Uterus (tissue), 2 donors: ENCODE results near the gene ZDHHC14.

Experiments
- POLR2A ChIP-seq, 2 donors: fragments of 450-650 bp; IDR thresholded peaks; one replicate each; pipeline ENCODE4 v1.6.1; 2016; ENCODE audit warnings: antibody characterized with exemption in 2 of 2, mild to moderate bottlenecking in 1 of 2, moderate library complexity in 1 of 2
- TF ChIP-seq, protein P1 (sequence below), 4 experiments: fragments of 200-600 bp in 2 of 4; fragments of 450-650 bp in 2 of 4; sonication (generic) in 2 of 4; IDR thresholded peaks; one replicate each; pipeline ENCODE4 v1.5.1; 2016 to 2019; ENCODE audit warnings: antibody characterized with exemption in 4 of 4, mild to moderate bottlenecking in 2 of 4, moderate library complexity in 1 of 4

DNA sequence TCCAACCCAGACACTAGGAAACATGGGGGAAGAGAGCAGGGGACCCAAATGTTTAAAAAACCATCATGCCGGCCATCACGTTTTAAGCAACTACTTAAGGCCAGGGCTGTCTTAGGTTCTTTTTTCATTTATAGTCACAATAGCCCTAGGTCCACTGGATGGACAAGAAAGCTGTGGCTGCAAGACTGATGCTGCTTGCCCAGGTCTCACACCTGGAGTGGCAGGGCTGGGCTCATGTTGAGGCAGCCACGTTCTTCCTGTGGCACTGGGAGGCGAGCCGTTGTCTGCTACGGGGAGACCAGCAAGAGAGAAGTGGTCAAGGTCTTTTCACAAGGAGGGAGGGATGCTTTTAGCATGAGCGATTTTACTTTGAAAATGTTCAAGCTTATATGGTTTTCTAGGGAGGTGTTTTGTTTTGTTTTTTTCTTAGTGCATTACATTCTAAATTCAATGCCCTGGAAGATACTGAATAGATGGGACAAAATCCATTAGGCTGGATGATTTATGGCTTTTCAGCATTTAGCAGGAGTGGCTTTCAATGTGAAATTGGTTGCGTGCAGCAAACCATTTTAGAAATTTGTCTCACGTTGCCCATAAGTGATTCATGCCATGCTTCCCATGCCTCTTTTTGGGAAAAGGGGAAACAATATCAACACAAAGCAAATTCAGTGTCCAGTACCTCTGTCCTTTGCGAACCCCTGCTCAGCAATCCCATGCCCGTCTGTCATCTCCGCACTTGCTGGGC lies 335.4 kb downstream of the ZDHHC14 start:
- no peak for TF ChIP-seq POLR2A (IDR thresholded peaks at IDR 0.05)
- TF ChIP-seq, protein P1, sequence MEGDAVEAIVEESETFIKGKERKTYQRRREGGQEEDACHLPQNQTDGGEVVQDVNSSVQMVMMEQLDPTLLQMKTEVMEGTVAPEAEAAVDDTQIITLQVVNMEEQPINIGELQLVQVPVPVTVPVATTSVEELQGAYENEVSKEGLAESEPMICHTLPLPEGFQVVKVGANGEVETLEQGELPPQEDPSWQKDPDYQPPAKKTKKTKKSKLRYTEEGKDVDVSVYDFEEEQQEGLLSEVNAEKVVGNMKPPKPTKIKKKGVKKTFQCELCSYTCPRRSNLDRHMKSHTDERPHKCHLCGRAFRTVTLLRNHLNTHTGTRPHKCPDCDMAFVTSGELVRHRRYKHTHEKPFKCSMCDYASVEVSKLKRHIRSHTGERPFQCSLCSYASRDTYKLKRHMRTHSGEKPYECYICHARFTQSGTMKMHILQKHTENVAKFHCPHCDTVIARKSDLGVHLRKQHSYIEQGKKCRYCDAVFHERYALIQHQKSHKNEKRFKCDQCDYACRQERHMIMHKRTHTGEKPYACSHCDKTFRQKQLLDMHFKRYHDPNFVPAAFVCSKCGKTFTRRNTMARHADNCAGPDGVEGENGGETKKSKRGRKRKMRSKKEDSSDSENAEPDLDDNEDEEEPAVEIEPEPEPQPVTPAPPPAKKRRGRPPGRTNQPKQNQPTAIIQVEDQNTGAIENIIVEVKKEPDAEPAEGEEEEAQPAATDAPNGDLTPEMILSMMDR (IDR thresholded peaks at IDR 0.05) = no peak
